H1 (cell line): Measurements from ENCODE around the gene AP4B1.

Experiments
- EGR1 ChIP-seq: IDR thresholded peaks from 2 replicates; pipeline ENCODE4 v1.6.1; 2011; ENCODE audit warnings: low read depth, low read length, borderline replicate concordance
- EP300 ChIP-seq, 2 experiments: IDR thresholded peaks; 1 replicate in 1 of 2; 2 replicates in 1 of 2; pipeline ENCODE4 v1.6.1; 2011 to 2012; ENCODE audit warnings: low read depth in 2 of 2, low read length in 2 of 2, mild to moderate bottlenecking in 2 of 2, borderline replicate concordance in 1 of 2, inconsistent platforms in 1 of 2, moderate library complexity in 1 of 2
- GTF2F1 ChIP-seq: IDR thresholded peaks from 2 replicates; pipeline ENCODE4 v1.6.1; 2012; ENCODE audit warnings: low read depth, low read length, improper control_type of control experiment, borderline replicate concordance
- MAX ChIP-seq: IDR thresholded peaks from 2 replicates; pipeline ENCODE4 v1.6.1; 2012; ENCODE audit warnings: inconsistent platforms
- POLR2A ChIP-seq, 2 experiments: IDR thresholded peaks; 1 replicate in 1 of 2; 2 replicates in 1 of 2; pipeline ENCODE4 v1.6.1; 2011; ENCODE audit warnings: low read depth in 2 of 2, low read length in 2 of 2, mild to moderate bottlenecking in 2 of 2; ENCODE audit errors: control extremely low read depth in 1 of 2
- POLR2AphosphoS5 ChIP-seq: IDR thresholded peaks from 2 replicates; pipeline ENCODE4 v1.6.1; 2011; ENCODE audit warnings: low read depth, low read length
- SP1 ChIP-seq: IDR thresholded peaks from 2 replicates; pipeline ENCODE4 v1.6.1; 2011; ENCODE audit warnings: low read depth, low read length
- SRF ChIP-seq: IDR thresholded peaks from 2 replicates; pipeline ENCODE4 v1.6.1; 2011; ENCODE audit warnings: mild to moderate bottlenecking, low read depth, low read length, moderate library complexity
- TCF12 ChIP-seq: IDR thresholded peaks from 2 replicates; pipeline ENCODE4 v1.6.1; 2011; ENCODE audit warnings: low read depth, mild to moderate bottlenecking, low read length
- TEAD4 ChIP-seq: IDR thresholded peaks from 2 replicates; pipeline ENCODE4 v1.6.1; 2012; ENCODE audit warnings: low read depth, low read length, inconsistent platforms, mixed read lengths
- ZNF274 ChIP-seq: IDR thresholded peaks from 2 replicates; pipeline ENCODE4 v1.7.0; 2012; ENCODE audit warnings: low read length, borderline replicate concordance; ENCODE audit errors: extremely low read depth
- TF ChIP-seq, protein P1 (sequence below), 3 experiments: IDR thresholded peaks; 1 replicate in 2 of 3; 2 replicates in 1 of 3; pipeline versions ENCODE4 v1.5.1 to v1.6.1; 2011; ENCODE audit warnings: low read length in 3 of 3, mild to moderate bottlenecking in 3 of 3, inconsistent platforms in 2 of 3, low read depth in 1 of 3, moderate library complexity in 1 of 3; ENCODE audit not compliant: insufficient read depth in 1 of 3; ENCODE audit errors: control extremely low read depth in 1 of 3
- TF ChIP-seq, protein P2 (sequence below): IDR thresholded peaks from 2 replicates; pipeline ENCODE4 v1.6.1; 2011; ENCODE audit warnings: low read length, improper control_type of control experiment

- no peak for TF ChIP-seq EP300 (IDR thresholded peaks at IDR 0.05; ENCODE audit: borderline replicate concordance in 1 of 2, low read depth in 2 of 2, low read length in 2 of 2)
- TF ChIP-seq EGR1, result no peak
- TF ChIP-seq, protein P1, sequence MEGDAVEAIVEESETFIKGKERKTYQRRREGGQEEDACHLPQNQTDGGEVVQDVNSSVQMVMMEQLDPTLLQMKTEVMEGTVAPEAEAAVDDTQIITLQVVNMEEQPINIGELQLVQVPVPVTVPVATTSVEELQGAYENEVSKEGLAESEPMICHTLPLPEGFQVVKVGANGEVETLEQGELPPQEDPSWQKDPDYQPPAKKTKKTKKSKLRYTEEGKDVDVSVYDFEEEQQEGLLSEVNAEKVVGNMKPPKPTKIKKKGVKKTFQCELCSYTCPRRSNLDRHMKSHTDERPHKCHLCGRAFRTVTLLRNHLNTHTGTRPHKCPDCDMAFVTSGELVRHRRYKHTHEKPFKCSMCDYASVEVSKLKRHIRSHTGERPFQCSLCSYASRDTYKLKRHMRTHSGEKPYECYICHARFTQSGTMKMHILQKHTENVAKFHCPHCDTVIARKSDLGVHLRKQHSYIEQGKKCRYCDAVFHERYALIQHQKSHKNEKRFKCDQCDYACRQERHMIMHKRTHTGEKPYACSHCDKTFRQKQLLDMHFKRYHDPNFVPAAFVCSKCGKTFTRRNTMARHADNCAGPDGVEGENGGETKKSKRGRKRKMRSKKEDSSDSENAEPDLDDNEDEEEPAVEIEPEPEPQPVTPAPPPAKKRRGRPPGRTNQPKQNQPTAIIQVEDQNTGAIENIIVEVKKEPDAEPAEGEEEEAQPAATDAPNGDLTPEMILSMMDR (IDR thresholded peaks at IDR 0.05; ENCODE audit: control extremely low read depth in 1 of 3, insufficient read depth in 1 of 3, low read depth in 1 of 3, low read length in 3 of 3), result no peak
- no peak for TF ChIP-seq TCF12
- TF ChIP-seq POLR2AphosphoS5, result no peak
- no peak for TF ChIP-seq MAX
- no peak for TF ChIP-seq POLR2A (IDR thresholded peaks at IDR 0.05; ENCODE audit: control extremely low read depth in 1 of 2, low read depth in 2 of 2, low read length in 2 of 2)
- TF ChIP-seq, protein P2, sequence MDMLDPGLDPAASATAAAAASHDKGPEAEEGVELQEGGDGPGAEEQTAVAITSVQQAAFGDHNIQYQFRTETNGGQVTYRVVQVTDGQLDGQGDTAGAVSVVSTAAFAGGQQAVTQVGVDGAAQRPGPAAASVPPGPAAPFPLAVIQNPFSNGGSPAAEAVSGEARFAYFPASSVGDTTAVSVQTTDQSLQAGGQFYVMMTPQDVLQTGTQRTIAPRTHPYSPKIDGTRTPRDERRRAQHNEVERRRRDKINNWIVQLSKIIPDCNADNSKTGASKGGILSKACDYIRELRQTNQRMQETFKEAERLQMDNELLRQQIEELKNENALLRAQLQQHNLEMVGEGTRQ, result no peak
- no peak for TF ChIP-seq GTF2F1
- no peak for TF ChIP-seq SRF
- no peak for TF ChIP-seq TEAD4
- no peak for TF ChIP-seq SP1
- no peak for TF ChIP-seq ZNF274
These were observed 22.9 kb downstream of the AP4B1 start for GRCh38 chr1:113881661-113882060.
